Posterior cingulate gyrus (tissue), 11 donors: ENCODE measurements around the gene CLDN25.

Experiments
- DNase-seq, 10 donors: peaks; one replicate each; pipeline versions ENCODE4 v3.0.0 to v3.0.0-alpha.2; 2020 to 2021; ENCODE audit warnings: mixed read lengths in 3 of 10
- intact Hi-C: fragments of 100-400 bp; cut with DNase I; formaldehyde crosslinking; loops from one replicate; pipeline ENCODE4 v1.15.1; 2023

Gene CLDN25

GRCh38 chr11:113805640-113806039 lies 26.0 kb downstream of the CLDN25 start:
- intact Hi-C loops = loop anchor here (5.0 kb wide), 1 partner anchor 457 kb away; no protein-coding TSS in a partner anchor
- DNase-seq = no peak

- intact Hi-C loops = loop anchor here (5.0 kb wide), 1 partner anchor 456 kb away; no protein-coding TSS in a partner anchor
- no peak for DNase-seq
Measured at GRCh38 chr11:113806406-113806805, 26.8 kb downstream of the CLDN25 start.

- DNase-seq = no peak
- intact Hi-C loops = loop anchor here (5.0 kb wide), 1 partner anchor 453 kb away; no protein-coding TSS in a partner anchor
Measured at GRCh38 chr11:113808931-113809330, 29.3 kb downstream of the CLDN25 start.

GRCh38 chr11:113814181-113814580 lies 34.6 kb downstream of the CLDN25 start:
- no peak for DNase-seq
- intact Hi-C loops = no loop called here

GRCh38 chr11:113817162-113817561 lies 37.6 kb downstream of the CLDN25 start:
- no peak for DNase-seq
- intact Hi-C loops = no loop called here

- intact Hi-C loops = no loop called here
- DNase-seq = no peak
Measured at GRCh38 chr11:113817626-113818025, 38.0 kb downstream of the CLDN25 start.

GRCh38 chr11:113818426-113818825 lies 38.8 kb downstream of the CLDN25 start:
- intact Hi-C loops = no loop called here
- no peak for DNase-seq

- intact Hi-C loops = no loop called here
Measured at GRCh38 chr11:113827477-113827876, 47.9 kb downstream of the CLDN25 start.

GRCh38 chr11:113828191-113828590 lies 48.6 kb downstream of the CLDN25 start:
- intact Hi-C loops = no loop called here

More at GRCh38 chr11:113827477-113827876, 47.9 kb downstream of the CLDN25 start:
- no peak for DNase-seq

GRCh38 chr11:113829751-113830150 lies 50.2 kb downstream of the CLDN25 start:
- DNase-seq = no peak
- intact Hi-C loops = no loop called here

More at GRCh38 chr11:113828191-113828590, 48.6 kb downstream of the CLDN25 start:
- DNase-seq = no peak
